SK-N-SH (cell line): Measurements from ENCODE around the gene PRICKLE2. TPM values are rescaled to one million over a fixed set of nuclear protein-coding genes. Genes with fewer than 3 reads are reported as not detected.

ENCODE experiments used
- CTCF ChIA-PET: fragments of 300-600, 350-600 bp; formaldehyde crosslinking; extraction: SDS; loops from one replicate; lab custom pipeline; 2021; lab: Yijun Ruan, JAX
- POLR2A ChIA-PET: fragments of 350-600 bp; sonication (Branson Sonifier 250); formaldehyde crosslinking; extraction: SDS; loops from one replicate; lab custom pipeline; 2020; ENCODE audit warnings: antibody characterized with exemption, inconsistent platforms; lab: Yijun Ruan, JAX
- DNase-seq: peaks from one replicate; pipeline ENCODE4 v3.0.0; 2012
- H2AFZ ChIP-seq: fragments of 200-600 bp; sonication (generic); 2 replicates; pipeline ENCODE4 v1.8.1; 2016; ENCODE audit warnings: antibody characterized with exemption, mild to moderate bottlenecking, low read depth
- H3F3A ChIP-seq: fragments of 200-600 bp; sonication (generic); replicated peaks from 2 replicates; pipeline ENCODE3; 2016; ENCODE audit warnings: antibody characterized with exemption, mild to moderate bottlenecking; ENCODE audit not compliant: insufficient read depth
- H3K27ac ChIP-seq, 2 experiments: fragments of 200-500 bp in 1 of 2; fragments of 200-600 bp in 1 of 2; sonication (Bioruptor generic) in 1 of 2; sonication (generic), shearing (Covaris generic) in 1 of 2; 2 replicates each; pipeline versions ENCODE4 v1.5.1 to v1.6.1; 2014 to 2016; ENCODE audit warnings: low read depth in 2 of 2, inconsistent platforms in 1 of 2, low read length in 1 of 2, mild to moderate bottlenecking in 1 of 2, mixed read lengths in 1 of 2
- H3K27me3 ChIP-seq: fragments of 200-600 bp; sonication (generic), shearing (Covaris generic); 2 replicates; pipeline ENCODE4 v1.6.1; 2016; ENCODE audit warnings: mixed run types; ENCODE audit not compliant: insufficient read depth
- H3K36me3 ChIP-seq, 2 experiments: fragments of 200-500 bp in 1 of 2; fragments of 200-600 bp in 1 of 2; sonication (Bioruptor generic) in 1 of 2; sonication (generic) in 1 of 2; replicated peaks in 1 of 2; 2 replicates each; pipeline versions ENCODE3 to v1.5.1; 2014 to 2016; ENCODE audit warnings: low read length in 1 of 2, mild to moderate bottlenecking in 1 of 2; ENCODE audit not compliant: insufficient read depth in 2 of 2, control insufficient read depth in 1 of 2
- H3K4me1 ChIP-seq, 2 experiments: fragments of 200-500 bp in 1 of 2; fragments of 200-600 bp in 1 of 2; sonication (Bioruptor generic) in 1 of 2; sonication (generic), shearing (Covaris generic) in 1 of 2; 2 replicates each; pipeline versions ENCODE4 v1.5.1 to v1.6.1; 2014 to 2016; ENCODE audit warnings: low read depth in 1 of 2, low read length in 1 of 2, mixed run types in 1 of 2; ENCODE audit not compliant: insufficient read depth in 2 of 2, control insufficient read depth in 1 of 2
- H3K4me2 ChIP-seq: fragments of 200-600 bp; sonication (generic), shearing (Covaris generic); 2 replicates; pipeline ENCODE4 v1.6.1; 2017; ENCODE audit warnings: mixed run types
- H3K4me3 ChIP-seq, 2 experiments: fragments of 200-500 bp in 1 of 2; fragments of 200-600 bp in 1 of 2; sonication (Bioruptor generic) in 1 of 2; sonication (generic), shearing (Covaris generic) in 1 of 2; 2 replicates each; pipeline versions ENCODE4 v1.5.1 to v1.8.1; 2014 to 2016; ENCODE audit warnings: low read depth in 2 of 2, inconsistent platforms in 1 of 2, low read length in 1 of 2, mild to moderate bottlenecking in 1 of 2, mixed read lengths in 1 of 2, moderate library complexity in 1 of 2
- H3K79me2 ChIP-seq: fragments of 200-600 bp; sonication (generic); 2 replicates; pipeline ENCODE4 v1.8.1; 2017; ENCODE audit warnings: mild to moderate bottlenecking; ENCODE audit not compliant: insufficient read depth
- H3K9ac ChIP-seq: fragments of 200-600 bp; sonication (generic); 2 replicates; pipeline ENCODE4 v1.6.1; 2017; ENCODE audit warnings: mixed run types
- H3K9me2 ChIP-seq: fragments of 200-600 bp; sonication (generic); 2 replicates; pipeline ENCODE4 v1.6.1; 2017; ENCODE audit warnings: mixed run types
- H3K9me3 ChIP-seq: fragments of 200-600 bp; sonication (generic); 2 replicates; pipeline ENCODE4 v1.6.1; 2017; ENCODE audit warnings: mixed run types, mild to moderate bottlenecking, moderate library complexity
- H4K20me1 ChIP-seq: fragments of 200-600 bp; sonication (generic); 2 replicates; pipeline ENCODE4 v1.6.1; 2017; ENCODE audit warnings: mild to moderate bottlenecking, mixed run types; ENCODE audit not compliant: insufficient read depth
- CHD2 ChIP-seq: fragments of 150-350 bp; IDR thresholded peaks from 2 replicates; pipeline ENCODE4 v1.6.1; 2018; ENCODE audit warnings: low read length; ENCODE audit not compliant: partially characterized antibody
- EP300 ChIP-seq, 2 experiments: IDR thresholded peaks; 2 replicates each; pipeline versions ENCODE4 v1.4.0 to v1.6.1; 2012; ENCODE audit warnings: borderline replicate concordance in 1 of 2, low read depth in 1 of 2, low read length in 1 of 2
- FOXJ3 ChIP-seq: sonication (generic); formaldehyde crosslinking; IDR thresholded peaks from 2 replicates; pipeline ENCODE4 v1.5.1; 2020; ENCODE audit warnings: mild to moderate bottlenecking, missing genetic modification reagents
- FOXM1 ChIP-seq: IDR thresholded peaks from 2 replicates; pipeline ENCODE4 v1.4.0; 2012; ENCODE audit warnings: low read depth, mild to moderate bottlenecking
- GATA2 ChIP-seq: sonication (generic); formaldehyde crosslinking; IDR thresholded peaks from 2 replicates; pipeline ENCODE4 v1.5.0; 2020; ENCODE audit warnings: mild to moderate bottlenecking, missing genetic modification reagents
- JUND ChIP-seq: IDR thresholded peaks from 2 replicates; pipeline ENCODE4 v1.4.0; 2012
- MEF2A ChIP-seq: IDR thresholded peaks from 2 replicates; pipeline ENCODE4 v1.4.0; 2012; ENCODE audit warnings: low read depth, borderline replicate concordance
- NFIC ChIP-seq: IDR thresholded peaks from 2 replicates; pipeline ENCODE4 v1.4.0; 2012; ENCODE audit warnings: borderline replicate concordance
- POLR2AphosphoS5 ChIP-seq: IDR thresholded peaks from 2 replicates; pipeline ENCODE4 v1.6.1; 2012; ENCODE audit warnings: low read depth, low read length
- RAD21 ChIP-seq: IDR thresholded peaks from 2 replicates; pipeline ENCODE4 v1.6.1; 2012; ENCODE audit warnings: mild to moderate bottlenecking, low read length
- RCOR1 ChIP-seq: fragments of 150-350 bp; IDR thresholded peaks from 2 replicates; pipeline ENCODE4 v1.6.1; 2017; ENCODE audit warnings: antibody characterized with exemption, low read length
- RFX5 ChIP-seq: IDR thresholded peaks from 2 replicates; pipeline ENCODE4 v1.6.1; 2012; ENCODE audit warnings: mild to moderate bottlenecking, improper control_type of control experiment, low read length
- RXRA ChIP-seq: IDR thresholded peaks from 2 replicates; pipeline ENCODE4 v1.4.0; 2012; ENCODE audit warnings: low read depth, mild to moderate bottlenecking, borderline replicate concordance
- SIN3A ChIP-seq: IDR thresholded peaks from 2 replicates; pipeline ENCODE4 v1.6.1; 2012; ENCODE audit warnings: low read depth, mild to moderate bottlenecking, low read length, moderate library complexity, borderline replicate concordance
- TAF1 ChIP-seq: IDR thresholded peaks from 2 replicates; pipeline ENCODE4 v1.6.1; 2012; ENCODE audit warnings: low read depth, mild to moderate bottlenecking, low read length, moderate library complexity, borderline replicate concordance
- TCF12 ChIP-seq: IDR thresholded peaks from 2 replicates; pipeline ENCODE4 v1.4.0; 2012
- TEAD4 ChIP-seq: IDR thresholded peaks from 2 replicates; pipeline ENCODE4 v1.4.0; 2012; ENCODE audit warnings: mild to moderate bottlenecking, borderline replicate concordance; ENCODE audit not compliant: insufficient read depth
- YY1 ChIP-seq: IDR thresholded peaks from 2 replicates; pipeline ENCODE4 v1.4.0; 2012; ENCODE audit warnings: low read depth, mild to moderate bottlenecking
- WGBS: methylation state at CpG from one replicate; pipeline ENCODE4 v1.1.6; 2017; ENCODE audit warnings: low lambda C conversion rate; 5-methylcytosine and 5-hydroxymethylcytosine counted together
- polyA plus RNA-seq, 3 experiments: library from polyadenylated mRNA; depleted of rRNA; stranded (reverse); fragments of >200 nt; gene quantifications; 2 replicates each; pipeline ENCODE4 v1.2.3, GENCODE V29; 2012
- TF ChIP-seq, protein P1 (sequence below): fragments of 200-600 bp; sonication (generic); IDR thresholded peaks from 2 replicates; pipeline ENCODE4 v1.6.1; 2017; ENCODE audit warnings: antibody characterized with exemption, mild to moderate bottlenecking, moderate library complexity
- TF ChIP-seq, protein P2 (sequence below): IDR thresholded peaks from 2 replicates; pipeline ENCODE4; 2012
- TF ChIP-seq, protein P3 (sequence below): fragments of 150-350 bp; IDR thresholded peaks from 2 replicates; pipeline ENCODE4 v1.6.1; 2017; ENCODE audit warnings: antibody characterized with exemption, low read length, low read depth, borderline replicate concordance
- TF ChIP-seq, protein P4 (sequence below): fragments of 150-350 bp; IDR thresholded peaks from 2 replicates; pipeline ENCODE4 v1.6.1; 2016; ENCODE audit warnings: mild to moderate bottlenecking, low read depth, low read length
- TF ChIP-seq, protein P5 (sequence below): IDR thresholded peaks from 2 replicates; pipeline ENCODE4 v1.4.0; 2012; ENCODE audit warnings: low read depth

PRICKLE2 gene
- polyA plus RNA-seq, 1 of the 3 experiments (the other 2 are of a cell fraction): 0.67 TPM

DNA sequence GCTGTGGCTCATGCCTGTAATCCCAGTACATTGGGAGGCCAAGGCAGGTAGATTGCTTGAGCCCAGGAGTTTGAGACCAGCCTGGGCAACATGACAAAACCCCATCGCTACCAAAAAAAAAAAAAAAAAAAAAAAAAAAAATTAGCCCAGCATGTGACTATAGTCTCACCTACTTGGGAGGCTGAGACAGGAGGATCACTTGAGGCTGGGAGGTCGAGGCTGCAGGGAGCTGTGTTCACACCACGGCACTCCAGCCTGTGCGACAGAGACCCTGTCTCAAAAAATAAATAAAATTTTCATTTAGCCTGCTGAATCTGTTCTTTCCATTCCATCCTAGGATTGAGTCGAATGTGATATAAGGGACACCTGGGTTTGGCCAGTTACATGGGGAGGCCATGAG is 14.6 kb upstream of the PRICKLE2 start (continued):
- TF ChIP-seq NFIC (no peak), EP300 (IDR thresholded peaks at IDR 0.05; ENCODE audit: borderline replicate concordance in 1 of 2, low read depth in 1 of 2, low read length in 1 of 2) (no peak), POLR2AphosphoS5 (no peak)
- TF ChIP-seq, protein P1, sequence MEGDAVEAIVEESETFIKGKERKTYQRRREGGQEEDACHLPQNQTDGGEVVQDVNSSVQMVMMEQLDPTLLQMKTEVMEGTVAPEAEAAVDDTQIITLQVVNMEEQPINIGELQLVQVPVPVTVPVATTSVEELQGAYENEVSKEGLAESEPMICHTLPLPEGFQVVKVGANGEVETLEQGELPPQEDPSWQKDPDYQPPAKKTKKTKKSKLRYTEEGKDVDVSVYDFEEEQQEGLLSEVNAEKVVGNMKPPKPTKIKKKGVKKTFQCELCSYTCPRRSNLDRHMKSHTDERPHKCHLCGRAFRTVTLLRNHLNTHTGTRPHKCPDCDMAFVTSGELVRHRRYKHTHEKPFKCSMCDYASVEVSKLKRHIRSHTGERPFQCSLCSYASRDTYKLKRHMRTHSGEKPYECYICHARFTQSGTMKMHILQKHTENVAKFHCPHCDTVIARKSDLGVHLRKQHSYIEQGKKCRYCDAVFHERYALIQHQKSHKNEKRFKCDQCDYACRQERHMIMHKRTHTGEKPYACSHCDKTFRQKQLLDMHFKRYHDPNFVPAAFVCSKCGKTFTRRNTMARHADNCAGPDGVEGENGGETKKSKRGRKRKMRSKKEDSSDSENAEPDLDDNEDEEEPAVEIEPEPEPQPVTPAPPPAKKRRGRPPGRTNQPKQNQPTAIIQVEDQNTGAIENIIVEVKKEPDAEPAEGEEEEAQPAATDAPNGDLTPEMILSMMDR: no peak

DNA sequence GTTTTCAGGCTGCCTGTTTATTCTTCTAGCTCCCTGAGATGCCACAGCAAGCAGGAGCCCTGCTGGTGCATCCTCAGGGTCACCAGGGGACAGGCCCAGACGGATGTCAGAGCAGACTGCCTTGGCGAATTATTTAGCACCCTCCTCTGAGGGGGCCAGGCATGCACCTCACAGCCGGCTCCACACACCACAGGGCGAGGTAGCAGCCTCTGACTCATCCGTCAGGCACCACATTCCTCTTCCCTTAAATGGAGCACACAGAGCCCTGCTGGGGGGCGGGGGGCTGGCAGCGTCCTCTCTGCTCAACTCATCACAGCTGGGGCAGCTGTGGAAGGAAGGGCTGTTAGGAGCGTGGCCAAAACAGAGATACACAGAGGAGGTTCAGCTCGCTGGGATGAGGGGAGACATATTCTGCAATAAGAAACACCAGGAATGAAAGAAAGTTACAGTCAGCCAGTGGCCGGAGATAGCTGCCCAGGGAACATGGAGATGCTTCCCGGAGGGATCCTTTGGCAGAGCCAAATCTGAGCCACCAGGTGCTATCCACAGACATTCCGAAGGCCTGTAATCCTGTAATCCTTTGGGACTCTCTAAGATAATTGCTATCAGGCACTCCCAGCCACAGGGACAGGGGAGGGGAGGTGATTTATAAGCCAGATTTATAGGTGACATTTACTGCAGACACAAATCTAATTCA is 13.9 kb upstream of the PRICKLE2 start:
- peak; percentile 24 for DNase-seq
- no peak overlapping the region; the same call in 1 of the 2 replicates for H3K9ac ChIP-seq
- no peaks in the 10 kb centered on the region for H4K20me1 ChIP-seq
- H3K27me3 ChIP-seq: no peaks in the 10 kb centered on the region
- WGBS: 18% methylated on average over 11 of the region's 12 CpGs
- H3K4me1 ChIP-seq: peaks cover 8 to 12% of the 10 kb centered on the region in 2 experiments; a peak in 2 of 4 replicates
- peak overlapping the region; percentile 58 to 72; a peak in 3 of 4 replicates for H3K27ac ChIP-seq
- POLR2A ChIA-PET: no interaction called here
- no peaks in the 10 kb centered on the region for H3K9me3 ChIP-seq
- peak overlapping the region in 1 of 2 experiments; percentile 20; a peak in 1 of 4 replicates for H3K4me3 ChIP-seq
- H3K79me2 ChIP-seq: no peaks in the 10 kb centered on the region
- peaks cover 15% of the 10 kb centered on the region for H3F3A ChIP-seq
- no peak overlapping the region; the same call in 1 of the 2 replicates for H2AFZ ChIP-seq
- CTCF ChIA-PET: interaction anchor here (0.6 kb wide), 1 partner anchor 61 kb away, joined by 3 read pairs; no protein-coding TSS in a partner anchor
- H3K9me2 ChIP-seq: no peaks in the 10 kb centered on the region
- H3K4me2 ChIP-seq: peak overlapping the region; percentile 66
- H3K36me3 ChIP-seq: no peaks in the 10 kb centered on the region
- TF ChIP-seq JUND (peak; percentile 86), TCF12 (peak; percentile 94), FOXJ3 (CRISPR knock-in tag) (no peak), MEF2A (no peak), RAD21 (no peak), YY1 (no peak), TEAD4 (peak; percentile 86), POLR2AphosphoS5 (no peak), FOXM1 (peak; percentile 74; the same call in 1 of the 2 replicates), GATA2 (CRISPR knock-in tag) (no peak), EP300 (IDR thresholded peaks at IDR 0.05; ENCODE audit: borderline replicate concordance in 1 of 2, low read depth in 1 of 2, low read length in 1 of 2) (peak in 1 of 2 experiments; percentile 92; a peak in 2 of 4 replicates), TAF1 (no peak), CHD2 (no peak), SIN3A (peak; percentile 53; the same call in 1 of the 2 replicates), RFX5 (no peak), RXRA (peak; percentile 85; the same call in 1 of the 2 replicates), RCOR1 (no peak)
- TF ChIP-seq, protein P2, sequence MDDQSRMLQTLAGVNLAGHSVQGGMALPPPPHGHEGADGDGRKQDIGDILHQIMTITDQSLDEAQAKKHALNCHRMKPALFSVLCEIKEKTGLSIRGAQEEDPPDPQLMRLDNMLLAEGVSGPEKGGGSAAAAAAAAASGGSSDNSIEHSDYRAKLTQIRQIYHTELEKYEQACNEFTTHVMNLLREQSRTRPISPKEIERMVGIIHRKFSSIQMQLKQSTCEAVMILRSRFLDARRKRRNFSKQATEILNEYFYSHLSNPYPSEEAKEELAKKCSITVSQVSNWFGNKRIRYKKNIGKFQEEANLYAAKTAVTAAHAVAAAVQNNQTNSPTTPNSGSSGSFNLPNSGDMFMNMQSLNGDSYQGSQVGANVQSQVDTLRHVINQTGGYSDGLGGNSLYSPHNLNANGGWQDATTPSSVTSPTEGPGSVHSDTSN: peak; percentile 76
- TF ChIP-seq, protein P3, sequence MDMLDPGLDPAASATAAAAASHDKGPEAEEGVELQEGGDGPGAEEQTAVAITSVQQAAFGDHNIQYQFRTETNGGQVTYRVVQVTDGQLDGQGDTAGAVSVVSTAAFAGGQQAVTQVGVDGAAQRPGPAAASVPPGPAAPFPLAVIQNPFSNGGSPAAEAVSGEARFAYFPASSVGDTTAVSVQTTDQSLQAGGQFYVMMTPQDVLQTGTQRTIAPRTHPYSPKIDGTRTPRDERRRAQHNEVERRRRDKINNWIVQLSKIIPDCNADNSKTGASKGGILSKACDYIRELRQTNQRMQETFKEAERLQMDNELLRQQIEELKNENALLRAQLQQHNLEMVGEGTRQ: no peak
- TF ChIP-seq, protein P4, sequence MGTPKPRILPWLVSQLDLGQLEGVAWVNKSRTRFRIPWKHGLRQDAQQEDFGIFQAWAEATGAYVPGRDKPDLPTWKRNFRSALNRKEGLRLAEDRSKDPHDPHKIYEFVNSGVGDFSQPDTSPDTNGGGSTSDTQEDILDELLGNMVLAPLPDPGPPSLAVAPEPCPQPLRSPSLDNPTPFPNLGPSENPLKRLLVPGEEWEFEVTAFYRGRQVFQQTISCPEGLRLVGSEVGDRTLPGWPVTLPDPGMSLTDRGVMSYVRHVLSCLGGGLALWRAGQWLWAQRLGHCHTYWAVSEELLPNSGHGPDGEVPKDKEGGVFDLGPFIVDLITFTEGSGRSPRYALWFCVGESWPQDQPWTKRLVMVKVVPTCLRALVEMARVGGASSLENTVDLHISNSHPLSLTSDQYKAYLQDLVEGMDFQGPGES: no peak
- TF ChIP-seq, protein P1: no peak
- TF ChIP-seq, protein P5, sequence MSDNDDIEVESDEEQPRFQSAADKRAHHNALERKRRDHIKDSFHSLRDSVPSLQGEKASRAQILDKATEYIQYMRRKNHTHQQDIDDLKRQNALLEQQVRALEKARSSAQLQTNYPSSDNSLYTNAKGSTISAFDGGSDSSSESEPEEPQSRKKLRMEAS: peak; percentile 89
